BLaER1 treated with 17β-estradiol and CSF1 and Interleukin-3, amounts not matched to agents 10 nM and 100 nM (cell line): Measurements from ENCODE around the gene SAMD13.

ENCODE experiments used
- H3K27ac ChIP-seq, 11 experiments: shearing (Covaris generic); formaldehyde crosslinking; 2 replicates each; pipeline ENCODE4 v1.8.1; 2022
- H3K27me3 ChIP-seq, 11 experiments: shearing (Covaris generic); formaldehyde crosslinking; 2 replicates each; pipeline ENCODE4 v1.8.1; 2022
- H3K36me3 ChIP-seq, 11 experiments: shearing (Covaris generic); formaldehyde crosslinking; 2 replicates each; pipeline ENCODE4 v1.8.1; 2022
- H3K4me1 ChIP-seq, 10 experiments: shearing (Covaris generic); formaldehyde crosslinking; 2 replicates each; pipeline ENCODE4 v1.8.1; 2022
- H3K4me2 ChIP-seq, 11 experiments: shearing (Covaris generic); formaldehyde crosslinking; 2 replicates each; pipeline ENCODE4 v1.8.1; 2022
- H3K4me3 ChIP-seq, 10 experiments: shearing (Covaris generic); formaldehyde crosslinking; 2 replicates each; pipeline ENCODE4 v1.8.1; 2022
- H3K9ac ChIP-seq, 11 experiments: shearing (Covaris generic); formaldehyde crosslinking; 2 replicates each; pipeline ENCODE4 v1.8.1; 2022
- H3K9me3 ChIP-seq, 11 experiments: shearing (Covaris generic); formaldehyde crosslinking; replicated peaks in 1 of 11; 2 replicates each; pipeline ENCODE4 v1.8.1; 2022
- H4K20me1 ChIP-seq, 11 experiments: shearing (Covaris generic); formaldehyde crosslinking; 2 replicates each; pipeline ENCODE4 v1.8.1; 2022
- Cebpa-rat ChIP-seq, 11 experiments: shearing (Covaris generic); IDR thresholded peaks; 2 replicates each; pipeline ENCODE4 v1.8.1; 2022

The SAMD13 gene

DNA sequence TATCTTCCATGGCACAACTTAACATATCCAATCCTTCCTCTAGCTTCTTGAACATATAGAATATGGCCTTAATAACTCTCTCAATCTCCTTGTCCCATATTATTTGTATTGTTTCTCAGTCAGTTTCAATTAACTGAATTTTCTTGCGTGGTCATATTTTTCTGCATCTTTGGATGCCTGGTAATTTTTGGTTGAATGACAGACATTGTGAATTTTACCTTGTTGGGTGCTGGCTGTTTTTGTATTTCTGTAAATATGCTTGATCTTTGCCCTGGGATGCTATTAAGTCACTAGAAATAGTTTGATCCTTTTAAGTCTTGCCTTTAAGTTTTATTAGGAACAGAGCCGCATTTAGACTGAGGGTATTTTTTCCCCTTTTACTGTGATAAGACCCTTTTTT, 5.9 kb downstream of the SAMD13 start:
- H3K27me3 ChIP-seq: peaks cover 12 to 24% (median 18%) of the 10 kb centered on the region in 11 experiments
- H3K4me1 ChIP-seq: 0 out of 20 replicates have a peak, but pooled peaks cover 0 to 2% (median 0%) of the 10 kb centered on the region in 10 experiments
- H3K9me3 ChIP-seq: peaks cover 0 to 9% (median 5%) of the 10 kb centered on the region in 11 experiments; a peak in 7 of 22 replicates
- H4K20me1 ChIP-seq: peaks cover 0 to 2% (median 0%) of the 10 kb centered on the region in 11 experiments; a peak in 1 of 22 replicates
- no peak overlapping the region for H3K4me2 ChIP-seq
- no peak for TF ChIP-seq Cebpa-rat (IDR thresholded peaks at IDR 0.05)
- H3K4me3 ChIP-seq: no peak overlapping the region
- no peak overlapping the region for H3K9ac ChIP-seq
- no peak overlapping the region for H3K27ac ChIP-seq
- no peaks in the 10 kb centered on the region for H3K36me3 ChIP-seq

- H3K4me3 ChIP-seq: no peak overlapping the region
- peaks cover 2 to 15% (median 8%) of the 10 kb centered on the region in 11 experiments; a peak in 21 of 22 replicates for H3K9me3 ChIP-seq
- no peak for TF ChIP-seq Cebpa-rat (IDR thresholded peaks at IDR 0.05)
- no peak overlapping the region for H3K4me2 ChIP-seq
- no peak overlapping the region for H3K9ac ChIP-seq
- H3K36me3 ChIP-seq: no peaks in the 10 kb centered on the region
- no peaks in the 10 kb centered on the region for H3K4me1 ChIP-seq
- H3K27me3 ChIP-seq: no peaks in the 10 kb centered on the region
- no peak overlapping the region for H3K27ac ChIP-seq
- no peaks in the 10 kb centered on the region for H4K20me1 ChIP-seq
Measured at GRCh38 chr1:84311296-84311695, 9.8 kb downstream of the SAMD13 start.

GRCh38 chr1:84319662-84320061, 18.2 kb downstream of the SAMD13 start:
- no peak overlapping the region for H3K4me2 ChIP-seq
- H3K27ac ChIP-seq: no peak overlapping the region
- no peaks in the 10 kb centered on the region for H3K27me3 ChIP-seq
- no peaks in the 10 kb centered on the region for H3K36me3 ChIP-seq
- no peaks in the 10 kb centered on the region for H4K20me1 ChIP-seq
- no peak for TF ChIP-seq Cebpa-rat (IDR thresholded peaks at IDR 0.05)
- peaks cover 5 to 18% (median 12%) of the 10 kb centered on the region in 11 experiments; a peak in 21 of 22 replicates for H3K9me3 ChIP-seq
- H3K9ac ChIP-seq: no peak overlapping the region
- no peak overlapping the region for H3K4me3 ChIP-seq
- no peaks in the 10 kb centered on the region for H3K4me1 ChIP-seq

DNA sequence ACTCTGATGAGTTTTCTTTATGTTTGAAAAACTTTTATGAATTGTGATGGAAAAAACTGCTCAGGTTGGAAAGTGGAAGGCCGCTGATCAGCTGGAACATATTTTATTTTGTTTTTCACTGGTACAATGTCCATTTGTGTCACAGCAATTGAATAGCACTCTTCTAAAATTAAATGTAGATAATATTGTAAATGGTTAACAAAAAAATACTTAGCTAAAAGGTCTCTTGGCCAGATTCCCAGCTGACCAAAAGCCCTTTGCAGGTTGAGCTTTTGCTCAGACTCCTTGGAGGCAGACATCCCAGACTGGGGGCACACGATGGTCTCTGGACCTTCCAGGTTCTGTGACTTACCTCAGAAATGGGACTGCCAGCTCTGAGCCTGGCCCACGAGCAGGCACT, 26.3 kb downstream of the SAMD13 start:
- no peaks in the 10 kb centered on the region for H3K27me3 ChIP-seq
- 0 out of 22 replicates have a peak, but pooled peaks cover 0 to 11% (median 0%) of the 10 kb centered on the region in 11 experiments for H3K9me3 ChIP-seq
- no peak overlapping the region for H3K9ac ChIP-seq
- no peak for TF ChIP-seq Cebpa-rat (IDR thresholded peaks at IDR 0.05)
- no peak overlapping the region for H3K27ac ChIP-seq
- no peaks in the 10 kb centered on the region for H3K36me3 ChIP-seq
- no peak overlapping the region for H3K4me3 ChIP-seq
- H3K4me2 ChIP-seq: no peak overlapping the region
- no peaks in the 10 kb centered on the region for H4K20me1 ChIP-seq
- H3K4me1 ChIP-seq: no peaks in the 10 kb centered on the region

GRCh38 chr1:84330125-84330984, 28.8 kb downstream of the SAMD13 start:
- H3K9me3 ChIP-seq: peaks cover 0 to 10% (median 1%) of the 10 kb centered on the region in 11 experiments; a peak in 6 of 22 replicates
- no peak overlapping the region for H3K4me3 ChIP-seq
- no peaks in the 10 kb centered on the region for H3K27me3 ChIP-seq
- no peak overlapping the region for H3K9ac ChIP-seq
- H4K20me1 ChIP-seq: no peaks in the 10 kb centered on the region
- no peak overlapping the region for H3K27ac ChIP-seq
- no peak overlapping the region for H3K4me2 ChIP-seq
- no peaks in the 10 kb centered on the region for H3K4me1 ChIP-seq
- TF ChIP-seq Cebpa-rat (IDR thresholded peaks at IDR 0.05): no peak
- no peaks in the 10 kb centered on the region for H3K36me3 ChIP-seq

- no peak for TF ChIP-seq Cebpa-rat (IDR thresholded peaks at IDR 0.05)
- no peak overlapping the region for H3K9ac ChIP-seq
- no peak overlapping the region for H3K4me3 ChIP-seq
- H4K20me1 ChIP-seq: no peaks in the 10 kb centered on the region
- H3K9me3 ChIP-seq: peaks cover 19 to 33% (median 26%) of the 10 kb centered on the region in 11 experiments
- peak overlapping the region in 1 of 11 experiments; percentile 35; a peak in 2 of 22 replicates for H3K4me2 ChIP-seq
- H3K27me3 ChIP-seq: no peaks in the 10 kb centered on the region
- H3K27ac ChIP-seq: no peak overlapping the region
- peaks cover 0 to 10% (median 0%) of the 10 kb centered on the region in 10 experiments; a peak in 3 of 20 replicates for H3K4me1 ChIP-seq
- no peaks in the 10 kb centered on the region for H3K36me3 ChIP-seq
Measured at GRCh38 chr1:84339503-84339902, 38.0 kb downstream of the SAMD13 start.

DNA sequence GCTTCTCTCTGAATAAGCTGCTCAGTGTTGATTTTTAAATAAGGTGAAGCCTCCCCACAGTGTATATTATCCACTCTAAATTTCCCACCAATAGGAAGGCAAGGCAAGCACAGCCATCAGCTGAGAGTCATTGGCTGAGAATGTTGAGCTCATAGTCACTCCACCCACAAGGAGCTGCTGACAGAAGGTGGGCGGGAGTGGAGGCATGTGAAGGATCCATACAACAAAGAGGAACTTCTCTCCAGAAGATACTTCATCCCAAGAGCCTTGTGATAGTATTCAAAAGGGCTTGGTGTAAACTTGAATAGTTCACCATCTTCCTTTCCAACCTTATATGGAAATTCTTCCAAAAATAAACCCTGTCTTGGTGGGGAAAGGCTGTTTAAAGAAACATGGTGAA, 42.8 kb downstream of the SAMD13 start:
- H3K9ac ChIP-seq: no peak overlapping the region
- 0 out of 22 replicates have a peak overlapping the region, but pooled peaks of 1 of the 11 experiments have one; percentile 8 for H3K4me2 ChIP-seq
- no peaks in the 10 kb centered on the region for H3K36me3 ChIP-seq

GRCh38 chr1:84345220-84345619, 43.7 kb downstream of the SAMD13 start:
- Histone ChIP-seq H3K9me3 (peaks cover 0 to 9% (median 2%) of the 10 kb centered on the region in 11 experiments; a peak in 3 of 22 replicates), H3K27me3 (no peaks in the 10 kb centered on the region), H4K20me1 (no peaks in the 10 kb centered on the region), H3K4me2 (no peak overlapping the region), H3K27ac (no peak overlapping the region), H3K4me3 (no peak overlapping the region), H3K36me3 (no peaks in the 10 kb centered on the region), H3K9ac (no peak overlapping the region), H3K4me1 (0 out of 20 replicates have a peak, but pooled peaks cover 0 to 7% (median 0%) of the 10 kb centered on the region in 10 experiments)
- no peak for TF ChIP-seq Cebpa-rat (IDR thresholded peaks at IDR 0.05)

More for the DNA sequence above, 42.8 kb downstream of the SAMD13 start:
- Histone ChIP-seq H3K27me3 (no peaks in the 10 kb centered on the region), H3K4me3 (no peak overlapping the region), H4K20me1 (no peaks in the 10 kb centered on the region), H3K9me3 (peaks cover 0 to 9% (median 2%) of the 10 kb centered on the region in 11 experiments; a peak in 3 of 22 replicates), H3K27ac (no peak overlapping the region), H3K4me1 (peaks cover 0 to 13% (median 0%) of the 10 kb centered on the region in 10 experiments; a peak in 3 of 20 replicates)
- TF ChIP-seq Cebpa-rat (IDR thresholded peaks at IDR 0.05): no peak

- no peak for TF ChIP-seq Cebpa-rat (IDR thresholded peaks at IDR 0.05)
Measured at GRCh38 chr1:84347271-84347931, 45.9 kb downstream of the SAMD13 start.

More at GRCh38 chr1:84347271-84347931, 45.9 kb downstream of the SAMD13 start:
- H3K36me3 ChIP-seq: no peaks in the 10 kb centered on the region
- H3K27me3 ChIP-seq: no peaks in the 10 kb centered on the region
- 0 out of 22 replicates have a peak overlapping the region, but pooled peaks of 1 of the 11 experiments have one; percentile 13 for H3K4me2 ChIP-seq
- peaks cover 0 to 1% (median 0%) of the 10 kb centered on the region in 11 experiments; a peak in 1 of 22 replicates for H3K9me3 ChIP-seq
- 0 out of 20 replicates have a peak, but pooled peaks cover 0 to 7% (median 0%) of the 10 kb centered on the region in 10 experiments for H3K4me1 ChIP-seq
- no peak overlapping the region for H3K27ac ChIP-seq
- no peak overlapping the region for H3K4me3 ChIP-seq
- no peaks in the 10 kb centered on the region for H4K20me1 ChIP-seq
- no peak overlapping the region for H3K9ac ChIP-seq
